ENCODE data around the gene MTERF1. TPM values are rescaled to one million over a fixed set of nuclear protein-coding genes. Genes with fewer than 3 reads are reported as not detected.

MTERF1 gene
- 6.4 to 18.9 TPM (median 12.6 TPM) in 3 replicates for polyA plus RNA-seq
- polyA plus RNA-seq (2011; ENCODE audit: low read depth) = 6.8 TPM
- polyA plus RNA-seq (2011; cell fraction: cytosol; rRNA removed) = 6.6 and 15.4 TPM in 2 replicates
- polyA plus RNA-seq (2011; cell fraction: nucleus; rRNA removed) = 18.7 and 25.9 TPM in 2 replicates
- 6.1 and 8.9 TPM in 2 replicates for polyA plus RNA-seq (2012; ENCODE audit: low replicate concordance)
- polyA minus RNA-seq = 0.52 to 16.1 TPM (median 2.8 TPM) in 3 replicates
- 6.7 TPM for polyA minus RNA-seq (2011; cell fraction: cytosol; rRNA and poly(A)+ RNA removed)
- 7.2 and 13.3 TPM in 2 replicates for polyA minus RNA-seq (2011; cell fraction: nucleus; rRNA and poly(A)+ RNA removed)

GRCh38 chr7:91880413-91881241 lies at the start of gene MTERF1:
Gene MTERF1, minus strand, starts transcription at chr7:91880702. Its CDS starts 619 bp downstream, at chr7:91880083.
- H2AFZ ChIP-seq (ENCODE audit: control insufficient read depth, low read length) = peak within 1 kb of the TSS; percentile 99
- H3K9ac ChIP-seq (ENCODE audit: control insufficient read depth, extremely low read depth, insufficient read depth, low read length) = peak within 1 kb of the TSS; percentile 87
- H3K36me3 ChIP-seq (ENCODE audit: control insufficient read depth in 2 of 2, extremely low read depth in 1 of 2, insufficient read depth in 2 of 2, low read length in 2 of 2) = peaks cover 0 to 3% of the 10 kb centered on the region in 2 experiments
- H3K4me3 ChIP-seq (ENCODE audit: control insufficient read depth in 2 of 3, extremely low read depth in 1 of 3, insufficient read depth in 2 of 3, low read depth in 1 of 3, low read length in 3 of 3) = peak within 1 kb of the TSS; percentile 57 to 100 (median 100)
- no peaks in the 10 kb centered on the region for H3K9me3 ChIP-seq (ENCODE audit: control insufficient read depth, low read depth, low read length)
- dilution Hi-C loops (cut with MboI; ENCODE audit: extremely low pct_ligation_motif_present, low sequenced_read_pairs) = no loop called here
- peak; percentile 85 to 99 (median 98) for TF ChIP-seq CTCF (optimal IDR thresholded peaks at IDR 0.05 in 1 of 3, IDR thresholded peaks at IDR 0.05 in 1 of 3, conservative IDR thresholded peaks at IDR 0.05 in 1 of 3; ENCODE audit: extremely low read depth in 1 of 3, insufficient read depth in 2 of 3, low read length in 3 of 3)
- no peak for TF ChIP-seq EZH2 (IDR thresholded peaks at IDR 0.05; ENCODE audit: low read length)
- peak within 1 kb of the TSS; percentile 93 for H3K4me2 ChIP-seq (ENCODE audit: control insufficient read depth, extremely low read depth, insufficient read depth, low read depth, low read length)
- peak; percentile 82 for FAIRE-seq
- peaks cover 10% of the 10 kb centered on the region for H3K4me1 ChIP-seq (ENCODE audit: control insufficient read depth, extremely low read depth, insufficient read depth, low read length)
- peak within 1 kb of the TSS; percentile 84 for H3K27ac ChIP-seq (ENCODE audit: control insufficient read depth, insufficient read depth, low read length)
- H3K9me1 ChIP-seq (ENCODE audit: control insufficient read depth, extremely low read depth, insufficient read depth, low read length) = no peaks in the 10 kb centered on the region
- H3K27me3 ChIP-seq (ENCODE audit: control insufficient read depth, extremely low read depth, insufficient read depth, low read length) = no peaks in the 10 kb centered on the region
- DNase-seq (ENCODE audit: low read depth, low spot score) = peak; percentile 36
- H3K79me2 ChIP-seq (ENCODE audit: control insufficient read depth, insufficient read depth, low read length) = peaks cover 35% of the 10 kb centered on the region
- no peaks in the 10 kb centered on the region for H4K20me1 ChIP-seq (ENCODE audit: control insufficient read depth, extremely low read depth, insufficient read depth, low read length)

- H3K4me2 ChIP-seq (ENCODE audit: control insufficient read depth, extremely low read depth, insufficient read depth, low read depth, low read length) = peak overlapping the region; percentile 34
- no peak overlapping the region for H3K4me3 ChIP-seq (ENCODE audit: control insufficient read depth in 2 of 3, extremely low read depth in 1 of 3, insufficient read depth in 2 of 3, low read depth in 1 of 3, low read length in 3 of 3)
- no peaks in the 10 kb centered on the region for H3K79me2 ChIP-seq (ENCODE audit: control insufficient read depth, insufficient read depth, low read length)
- FAIRE-seq = peak; percentile 32
- H3K9me3 ChIP-seq (ENCODE audit: control insufficient read depth, low read depth, low read length) = no peaks in the 10 kb centered on the region
- TF ChIP-seq EZH2 (IDR thresholded peaks at IDR 0.05; ENCODE audit: low read length) (no peak), CTCF (optimal IDR thresholded peaks at IDR 0.05 in 1 of 3, IDR thresholded peaks at IDR 0.05 in 1 of 3, conservative IDR thresholded peaks at IDR 0.05 in 1 of 3; ENCODE audit: extremely low read depth in 1 of 3, insufficient read depth in 2 of 3, low read length in 3 of 3) (no peak)
- peaks cover 5% of the 10 kb centered on the region for H3K4me1 ChIP-seq (ENCODE audit: control insufficient read depth, extremely low read depth, insufficient read depth, low read length)
- H3K9ac ChIP-seq (ENCODE audit: control insufficient read depth, extremely low read depth, insufficient read depth, low read length) = no peak overlapping the region
- no peaks in the 10 kb centered on the region for H3K36me3 ChIP-seq (ENCODE audit: control insufficient read depth in 2 of 2, extremely low read depth in 1 of 2, insufficient read depth in 2 of 2, low read length in 2 of 2)
- H3K9me1 ChIP-seq (ENCODE audit: control insufficient read depth, extremely low read depth, insufficient read depth, low read length) = no peaks in the 10 kb centered on the region
- no peak for DNase-seq (ENCODE audit: low read depth, low spot score)
- H3K27ac ChIP-seq (ENCODE audit: control insufficient read depth, insufficient read depth, low read length) = no peak overlapping the region
- dilution Hi-C loops (cut with MboI; ENCODE audit: extremely low pct_ligation_motif_present, low sequenced_read_pairs) = no loop called here
- no peaks in the 10 kb centered on the region for H4K20me1 ChIP-seq (ENCODE audit: control insufficient read depth, extremely low read depth, insufficient read depth, low read length)
- peak overlapping the region; percentile 44 for H2AFZ ChIP-seq (ENCODE audit: control insufficient read depth, low read length)
- H3K27me3 ChIP-seq (ENCODE audit: control insufficient read depth, extremely low read depth, insufficient read depth, low read length) = no peaks in the 10 kb centered on the region
Observed at GRCh38 chr7:91929463-91929862, 49.0 kb upstream of the MTERF1 start.
